8988T (cell line): ENCODE results near the gene KCND2.
A peak's percentile ranks its signal among the peaks of the same experiment; 100 is the strongest.
"Not testable (repeated sequence)": the region's sequence is repeated elsewhere in the genome, so short reads cannot be mapped to it uniquely, and the experiment has no call there.

Experiments used
- DNase-seq: peaks from one replicate; pipeline ENCODE4 v3.0.0; 2011

Gene KCND2

DNA sequence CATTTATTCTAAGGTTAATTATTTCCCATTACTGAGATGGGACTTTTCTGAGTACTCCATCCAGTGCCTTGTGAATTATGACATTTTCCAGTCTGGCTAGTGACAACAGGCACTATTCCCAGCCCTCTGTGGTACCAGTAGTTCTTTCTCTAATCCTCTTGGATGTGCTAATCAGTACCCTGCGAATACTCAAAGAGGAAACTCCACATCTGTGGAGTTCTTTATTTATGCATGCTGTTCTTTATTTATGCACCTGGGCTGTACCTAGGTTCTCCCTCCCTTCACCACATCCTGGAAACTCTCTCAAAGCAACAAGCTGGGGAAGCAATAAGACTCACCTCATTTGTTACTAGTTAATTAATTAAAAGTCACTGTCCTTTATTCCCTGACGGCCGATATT, 501.5 kb downstream of the KCND2 start:
- DNase-seq = no peak

DNA sequence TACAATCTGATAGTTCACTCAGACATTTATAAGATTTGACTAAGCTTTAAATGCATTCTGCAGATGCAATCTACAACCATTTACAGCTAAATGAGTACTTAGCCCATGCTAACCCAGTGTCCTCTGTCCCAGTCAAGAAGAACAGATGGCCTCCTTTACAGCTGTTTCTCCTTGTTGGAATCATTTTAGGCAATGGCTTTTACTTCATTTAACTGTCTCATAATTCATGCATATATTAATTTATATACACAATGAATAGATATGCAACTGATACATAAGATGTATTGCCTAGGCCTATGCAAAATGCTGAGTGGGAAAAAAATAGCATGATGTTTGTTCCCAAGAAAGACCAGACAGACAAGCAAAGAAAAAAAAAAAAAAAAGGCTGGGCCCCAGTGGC, 502.8 kb downstream of the KCND2 start:
- DNase-seq = no peak

DNA sequence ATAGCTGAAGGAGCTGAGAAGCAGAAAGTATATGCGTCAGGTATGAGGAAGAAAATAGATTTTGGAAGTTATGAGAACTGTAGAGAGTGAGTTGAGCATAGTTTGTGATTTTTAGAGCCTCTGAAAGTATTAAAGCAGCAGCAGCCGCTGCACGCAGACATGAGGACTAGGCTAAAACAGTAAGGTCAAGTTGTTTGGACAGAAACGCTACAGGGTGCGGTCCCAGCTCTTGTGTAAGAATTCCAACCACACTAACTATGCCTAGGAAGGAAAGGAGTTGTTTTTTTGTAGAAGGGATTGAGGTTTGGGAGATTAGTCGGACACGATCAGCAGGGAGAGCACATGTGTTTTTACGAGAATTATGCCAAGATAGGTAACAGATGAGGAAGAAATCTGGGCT, 506.1 kb downstream of the KCND2 start:
- not testable (repeated sequence) for DNase-seq

DNA sequence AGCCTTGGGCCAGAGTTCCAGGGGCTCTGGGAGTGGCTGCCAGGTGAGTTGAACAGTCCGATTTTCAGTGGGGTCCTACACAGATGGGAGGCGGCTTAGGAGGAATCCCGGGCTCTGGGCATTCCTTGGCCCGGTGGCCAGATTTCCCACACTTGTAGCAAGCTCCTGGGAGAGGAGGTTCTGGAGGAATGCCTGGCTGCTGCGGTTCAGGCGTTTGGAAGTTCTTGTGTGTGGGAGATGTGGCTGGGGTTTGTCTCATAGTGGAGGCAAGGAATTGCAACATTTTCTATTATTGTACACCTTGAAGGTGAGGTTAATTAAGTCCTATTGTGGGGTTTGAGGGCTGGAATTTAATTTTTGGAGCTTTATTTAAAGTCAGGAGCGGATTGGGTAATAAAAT, 507.5 kb downstream of the KCND2 start:
- not testable (repeated sequence) for DNase-seq

DNA sequence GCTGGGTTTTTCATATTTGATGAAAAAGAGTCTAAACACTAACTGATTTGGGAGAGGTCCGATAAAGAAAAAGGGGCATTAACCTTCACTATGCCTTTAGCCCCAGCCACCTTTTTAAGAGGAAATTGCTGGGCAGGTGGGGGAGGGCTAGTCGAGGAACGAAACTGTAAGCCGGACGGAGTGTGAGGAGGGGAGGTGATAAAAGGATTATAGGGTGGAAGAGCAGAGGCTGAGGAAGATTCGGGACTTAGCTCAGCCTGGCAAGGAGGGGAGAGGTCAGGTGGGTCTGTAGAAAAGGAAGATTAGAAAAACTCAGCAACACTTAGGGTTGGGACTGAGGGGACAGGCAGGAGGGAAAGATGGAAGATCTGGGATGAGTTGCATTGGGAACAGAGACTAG, 508.0 kb downstream of the KCND2 start:
- no peak for DNase-seq

DNA sequence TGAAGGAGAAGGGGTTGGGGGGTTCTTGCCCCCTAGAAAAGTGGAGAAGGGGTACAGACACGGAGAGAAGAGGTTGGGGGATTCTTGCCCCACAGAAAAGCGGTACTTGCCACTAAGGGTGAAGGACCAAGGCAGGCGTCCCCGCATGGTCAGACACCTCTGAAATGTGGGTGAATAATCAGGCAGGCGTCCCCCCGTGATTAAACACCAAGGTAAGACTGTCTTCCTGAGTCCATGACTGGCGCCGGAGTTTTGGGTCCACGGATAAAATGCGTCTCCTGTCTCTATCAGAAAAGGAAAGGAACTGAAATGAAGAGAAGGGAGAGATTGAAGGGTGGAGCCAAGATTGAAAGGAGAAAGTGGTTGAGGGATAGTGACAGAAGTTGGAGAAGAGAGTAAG, 508.9 kb downstream of the KCND2 start:
- DNase-seq = not testable (repeated sequence)

DNA sequence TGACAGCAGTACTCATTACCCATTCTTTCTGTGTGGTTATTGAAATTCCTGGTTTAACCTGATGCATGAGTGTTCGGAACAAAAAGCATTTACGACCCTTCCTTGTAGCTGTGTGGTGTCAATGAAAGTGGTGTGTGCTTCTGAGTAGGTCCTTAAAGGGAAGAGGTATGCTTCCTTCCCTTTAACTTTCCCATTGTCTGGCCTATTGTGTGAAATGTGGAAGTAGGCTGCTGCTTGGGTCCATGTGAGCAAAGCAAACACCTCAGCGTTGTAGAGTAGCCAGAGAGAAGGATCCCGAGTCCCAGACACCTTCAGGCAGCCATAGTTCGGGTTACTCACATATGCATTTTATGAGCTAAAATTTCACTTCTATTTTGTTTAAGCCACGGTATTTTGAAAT, 510.3 kb downstream of the KCND2 start:
- no peak for DNase-seq

DNA sequence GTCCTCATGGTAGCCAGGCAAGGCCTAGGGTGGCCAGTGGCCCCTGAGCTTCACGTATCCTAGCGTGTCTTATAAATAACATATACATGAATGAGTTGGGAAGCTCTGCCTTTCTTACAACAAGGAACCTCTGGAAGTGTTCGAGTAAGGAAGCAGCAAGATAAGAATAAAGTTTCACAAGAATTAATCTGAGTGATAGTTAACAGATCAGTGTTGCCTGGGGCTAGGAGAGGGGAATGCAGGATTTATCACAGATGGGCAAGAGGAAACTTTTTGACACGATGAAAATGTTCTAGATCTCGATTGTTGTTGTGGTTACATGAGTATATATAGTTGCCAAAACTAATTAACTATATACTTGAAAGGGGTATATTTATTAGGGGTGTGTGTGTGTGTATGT, 510.7 kb downstream of the KCND2 start:
- no peak for DNase-seq

DNA sequence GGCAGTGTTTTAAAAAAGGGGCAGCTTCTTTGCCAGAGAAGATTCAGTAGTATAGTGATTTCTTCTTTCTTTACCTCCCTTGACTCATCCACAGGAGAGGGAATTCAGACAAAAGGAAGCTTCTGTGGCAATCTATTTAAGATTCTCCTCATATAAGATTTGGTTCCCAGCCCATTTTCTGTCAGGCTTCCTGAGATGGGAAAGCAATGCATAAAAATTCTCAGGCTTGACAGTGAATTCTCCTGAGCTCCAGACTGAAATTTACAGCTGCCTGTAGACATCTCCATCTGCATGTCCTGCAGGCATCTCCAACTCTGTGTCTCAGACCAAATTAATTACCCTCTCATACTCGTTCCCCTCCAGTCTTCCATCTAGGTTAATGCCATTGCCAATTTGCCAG, 512.1 kb downstream of the KCND2 start:
- no peak for DNase-seq

DNA sequence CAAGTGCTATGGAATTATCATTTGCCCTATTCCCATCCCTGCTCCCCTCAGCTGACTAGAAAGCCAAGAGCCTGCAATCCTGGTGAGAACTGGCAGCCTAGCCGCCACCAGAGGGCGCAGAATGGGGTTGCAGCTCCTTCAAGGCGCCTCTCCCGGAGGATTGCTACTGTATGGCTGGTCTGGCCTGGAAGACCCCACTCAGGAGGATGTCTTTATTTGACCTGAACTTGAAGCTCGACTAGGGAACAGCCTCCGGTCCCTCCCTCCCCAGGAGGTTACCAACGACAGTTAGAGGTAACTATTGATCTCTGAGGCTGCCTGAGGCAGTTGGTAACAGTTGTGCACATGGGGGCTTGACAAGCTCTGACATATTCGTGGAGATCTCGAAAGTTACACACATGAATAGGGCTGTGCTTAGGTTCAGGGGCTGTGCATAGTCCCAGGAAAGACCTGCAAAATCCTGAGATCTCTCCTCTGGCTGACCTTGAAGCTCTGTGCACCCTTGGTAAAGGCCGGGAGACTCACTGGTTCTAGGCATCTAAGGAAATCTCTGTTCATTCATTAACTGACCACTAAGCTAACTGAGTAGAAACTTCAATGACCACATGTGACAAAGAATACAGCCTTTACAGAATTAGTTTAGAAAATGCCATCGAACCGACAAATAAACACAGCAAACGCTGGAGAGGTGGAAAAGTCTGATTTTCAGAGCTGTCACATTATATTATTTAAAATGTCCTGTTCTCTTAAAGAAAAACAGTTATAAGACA, 519.3 kb downstream of the KCND2 start:
- peak; percentile 14 for DNase-seq

DNA sequence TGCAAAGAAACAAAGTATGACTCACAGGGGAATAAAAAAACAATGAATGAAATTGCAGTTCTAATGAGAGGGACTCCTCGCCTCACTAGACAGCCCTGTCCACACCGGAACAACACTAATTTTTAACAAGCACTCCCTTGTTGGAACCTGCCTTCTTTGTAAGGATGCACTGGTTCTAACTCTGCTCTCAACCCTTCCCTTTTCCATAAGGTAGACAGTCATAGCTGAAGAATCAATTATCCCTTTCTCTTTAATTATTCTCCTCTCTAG, 519.8 kb downstream of the KCND2 start:
- no peak for DNase-seq

DNA sequence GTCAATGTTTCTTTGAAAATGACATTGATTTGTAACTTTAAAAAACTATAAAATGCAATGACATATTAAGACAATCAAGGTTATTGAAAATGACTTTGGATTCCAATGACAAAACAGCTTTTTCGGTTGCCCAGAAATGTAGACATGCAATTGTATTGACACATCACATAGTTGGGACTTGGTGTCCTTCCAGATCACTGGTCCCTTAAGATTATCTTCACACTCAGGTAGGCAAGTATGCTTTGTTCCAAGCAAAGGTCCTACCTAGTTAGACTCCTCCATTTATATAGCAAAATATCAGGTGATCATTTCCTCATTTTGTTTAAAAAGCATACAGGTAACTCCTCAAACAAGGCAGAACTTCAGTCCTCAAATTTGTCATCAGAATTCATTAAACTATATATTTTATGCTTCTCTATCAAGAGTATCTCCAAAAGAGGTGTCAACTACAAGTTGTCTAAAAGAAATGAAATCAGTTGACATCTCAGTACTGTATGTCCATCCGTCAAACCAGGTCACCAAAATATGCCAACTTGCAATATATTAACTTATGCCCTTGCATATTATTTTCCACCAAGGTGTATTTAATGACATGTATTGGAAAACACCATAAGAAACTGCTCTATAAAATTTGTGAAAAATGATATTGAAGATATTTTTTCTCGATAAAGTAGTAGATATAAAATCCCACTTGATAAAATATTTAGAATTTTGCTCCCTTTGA, 520.4 kb downstream of the KCND2 start:
- no peak for DNase-seq

DNA sequence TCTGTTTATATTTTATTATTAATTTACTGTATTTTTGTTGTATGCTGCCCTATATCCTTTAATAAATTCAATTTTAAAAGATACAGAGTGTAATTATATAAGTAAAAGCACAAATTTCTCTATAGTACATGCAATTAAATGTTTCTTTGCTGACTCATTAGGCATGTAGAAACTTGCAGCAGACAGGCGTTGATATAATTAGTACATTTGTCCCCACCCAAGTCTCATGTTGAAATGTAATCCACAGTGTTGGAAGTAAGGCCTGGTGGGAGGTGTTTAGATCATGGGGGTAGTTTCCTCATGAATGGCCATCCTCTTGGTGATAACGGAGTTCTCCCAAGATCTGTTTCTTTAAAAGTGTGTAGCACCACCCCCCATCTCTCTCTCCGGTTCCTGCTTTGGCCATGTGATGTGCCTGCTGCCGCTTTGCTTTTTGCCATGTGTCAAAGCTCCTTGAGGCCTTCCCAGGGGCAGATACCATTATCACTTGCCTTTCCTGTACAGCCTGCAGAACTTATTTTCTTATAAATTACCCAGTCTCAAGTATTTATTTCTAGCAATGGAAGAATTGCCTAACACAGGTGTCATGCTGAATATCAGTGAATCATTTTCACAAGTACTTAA, 521.2 kb downstream of the KCND2 start:
- no peak for DNase-seq

DNA sequence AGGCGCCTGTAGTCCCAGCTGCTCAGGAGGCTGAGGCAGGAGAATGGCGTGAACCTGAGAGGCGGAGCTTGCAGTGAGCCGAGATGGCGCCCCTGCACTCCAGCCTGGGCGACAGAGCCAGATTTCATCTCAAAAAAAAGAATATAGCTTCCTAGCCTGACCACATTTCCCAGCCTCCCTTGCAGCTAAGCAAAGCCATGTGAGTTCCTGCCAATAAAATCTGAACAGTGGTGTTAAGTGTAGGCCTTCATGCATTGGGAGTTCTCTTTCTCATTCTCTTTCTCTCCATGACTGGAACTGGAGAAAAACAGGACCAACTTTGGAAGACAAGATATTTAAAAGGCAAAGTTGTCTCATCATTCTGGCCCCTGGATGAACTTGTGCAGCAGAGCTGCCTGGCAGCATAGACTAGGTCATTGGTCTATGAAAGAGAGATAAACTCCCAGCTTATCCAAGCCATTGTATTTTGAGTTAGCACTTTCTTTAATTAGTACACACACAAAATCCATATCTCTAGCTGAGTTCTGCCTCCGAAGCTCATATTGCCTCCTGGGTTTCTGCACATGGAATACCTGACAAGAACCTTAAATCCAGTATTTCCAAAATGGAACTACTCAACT, 524.2 kb downstream of the KCND2 start:
- no peak for DNase-seq

DNA sequence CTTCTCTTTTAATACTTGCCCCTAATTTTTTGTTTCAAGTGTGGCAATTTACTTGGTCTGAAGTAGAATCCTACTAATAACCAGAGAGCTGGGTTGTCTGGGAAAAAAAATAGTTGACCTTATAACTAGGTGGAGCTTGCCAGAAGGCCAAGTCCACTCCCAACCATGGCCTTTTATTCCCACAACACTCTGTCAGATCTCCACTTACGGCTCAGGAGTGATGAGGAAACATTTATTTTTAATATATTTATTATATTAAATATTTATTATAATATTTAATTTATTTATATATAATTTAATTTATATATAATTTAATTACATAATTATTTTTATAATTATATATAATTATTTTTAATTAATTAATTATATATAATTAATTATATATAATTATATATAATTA, 526.2 kb downstream of the KCND2 start:
- DNase-seq = no peak
